NOMO-1 treated with DMSO at 0.1 percent for 48 hours (cell line): Measurements from ENCODE around the gene ZBTB32.
"Not testable (repeated sequence)": the region's sequence is repeated elsewhere in the genome, so short reads cannot be mapped to it uniquely, and the experiment has no call there.

Experiments
- DNase-seq: peaks from one replicate; lab custom pipeline; 2025; ENCODE audit not compliant: unreplicated experiment; lab: John Stamatoyannopoulos, UW

Gene ZBTB32

DNA sequence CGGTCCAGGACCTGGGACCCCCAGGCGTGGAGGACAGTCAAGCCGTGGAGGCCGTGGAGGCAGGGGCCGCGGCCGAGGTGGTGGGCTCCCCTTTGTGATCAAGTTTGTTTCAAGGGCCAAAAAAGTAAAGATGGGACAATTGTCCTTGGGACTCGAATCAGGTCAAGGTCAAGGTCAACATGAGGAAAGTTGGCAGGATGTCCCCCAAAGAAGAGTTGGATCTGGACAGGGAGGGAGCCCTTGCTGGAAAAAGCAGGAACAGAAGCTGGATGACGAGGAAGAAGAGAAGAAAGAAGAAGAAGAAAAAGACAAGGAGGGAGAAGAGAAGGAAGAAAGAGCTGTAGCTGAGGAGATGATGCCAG, 15.8 kb downstream of the ZBTB32 start:
- no peak for DNase-seq

DNA sequence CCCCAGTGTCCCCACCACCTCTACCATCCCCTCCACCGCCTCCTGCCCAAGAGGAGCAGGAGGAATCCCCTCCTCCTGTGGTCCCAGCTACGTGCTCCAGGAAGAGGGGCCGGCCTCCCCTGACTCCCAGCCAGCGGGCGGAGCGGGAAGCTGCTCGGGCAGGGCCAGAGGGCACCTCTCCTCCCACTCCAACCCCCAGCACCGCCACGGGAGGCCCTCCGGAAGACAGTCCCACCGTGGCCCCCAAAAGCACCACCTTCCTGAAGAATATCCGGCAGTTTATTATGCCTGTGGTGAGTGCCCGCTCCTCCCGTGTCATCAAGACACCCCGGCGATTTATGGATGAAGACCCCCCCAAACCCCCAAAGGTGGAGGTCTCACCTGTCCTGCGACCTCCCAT, 16.3 kb downstream of the ZBTB32 start:
- no peak for DNase-seq

DNA sequence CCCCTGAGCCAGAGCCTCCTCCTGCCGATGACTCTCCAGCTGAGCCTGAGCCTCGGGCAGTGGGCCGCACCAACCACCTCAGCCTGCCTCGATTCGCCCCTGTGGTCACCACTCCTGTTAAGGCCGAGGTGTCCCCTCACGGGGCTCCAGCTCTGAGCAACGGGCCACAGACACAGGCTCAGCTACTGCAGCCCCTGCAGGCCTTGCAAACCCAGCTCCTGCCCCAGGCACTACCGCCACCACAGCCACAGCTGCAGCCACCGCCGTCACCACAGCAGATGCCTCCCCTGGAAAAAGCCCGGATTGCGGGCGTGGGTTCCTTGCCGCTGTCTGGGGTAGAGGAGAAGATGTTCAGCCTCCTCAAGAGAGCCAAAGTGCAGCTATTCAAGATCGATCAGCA, 17.0 kb downstream of the ZBTB32 start:
- no peak for DNase-seq

DNA sequence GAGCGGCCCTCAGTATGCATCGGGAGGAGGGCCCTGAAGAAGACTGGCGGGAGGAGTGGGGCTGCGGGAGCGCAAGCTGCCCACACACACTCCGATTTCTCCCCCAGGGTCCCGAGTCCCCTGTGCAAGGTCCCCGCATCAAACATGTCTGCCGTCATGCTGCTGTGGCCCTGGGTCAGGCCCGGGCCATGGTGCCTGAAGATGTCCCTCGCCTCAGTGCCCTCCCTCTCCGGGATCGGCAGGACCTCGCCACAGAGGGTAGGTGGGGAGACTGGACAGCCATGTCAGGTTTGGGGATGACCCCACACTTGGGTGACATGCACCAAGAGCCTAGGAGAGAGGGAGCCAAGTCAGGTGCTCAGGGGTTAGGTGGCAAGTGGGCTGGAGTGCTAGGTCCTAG, 18.1 kb downstream of the ZBTB32 start:
- DNase-seq, result no peak

DNA sequence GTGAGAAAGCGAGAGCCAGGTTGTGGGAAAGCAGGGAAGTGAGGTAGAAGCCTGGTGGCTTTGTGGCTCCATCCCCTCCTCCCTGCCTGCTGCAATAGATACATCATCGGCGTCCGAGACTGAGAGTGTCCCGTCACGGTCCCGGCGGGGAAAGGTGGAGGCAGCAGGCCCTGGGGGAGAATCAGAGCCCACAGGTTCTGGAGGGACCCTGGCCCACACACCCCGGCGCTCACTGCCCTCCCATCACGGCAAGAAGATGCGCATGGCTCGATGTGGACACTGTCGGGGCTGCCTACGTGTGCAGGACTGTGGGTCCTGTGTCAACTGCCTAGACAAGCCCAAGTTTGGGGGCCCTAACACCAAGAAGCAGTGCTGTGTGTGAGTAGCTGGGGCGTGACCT, 18.5 kb downstream of the ZBTB32 start:
- DNase-seq, result no peak

DNA sequence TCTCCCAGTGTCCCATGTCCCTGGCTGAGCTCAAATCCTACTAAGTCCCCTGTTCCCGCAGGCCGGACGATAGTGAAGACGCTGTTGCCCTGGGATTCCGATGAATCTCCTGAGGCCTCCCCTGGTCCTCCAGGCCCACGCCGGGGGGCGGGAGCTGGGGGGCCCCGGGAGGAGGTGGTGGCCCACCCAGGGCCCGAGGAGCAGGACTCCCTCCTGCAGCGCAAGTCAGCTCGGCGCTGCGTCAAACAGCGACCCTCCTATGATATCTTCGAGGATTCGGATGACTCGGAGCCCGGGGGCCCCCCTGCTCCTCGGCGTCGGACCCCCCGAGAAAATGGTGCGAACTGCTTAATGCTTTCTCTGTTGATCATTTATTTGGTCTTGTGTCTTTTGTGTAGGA, 19.3 kb downstream of the ZBTB32 start:
- DNase-seq, result no peak

DNA sequence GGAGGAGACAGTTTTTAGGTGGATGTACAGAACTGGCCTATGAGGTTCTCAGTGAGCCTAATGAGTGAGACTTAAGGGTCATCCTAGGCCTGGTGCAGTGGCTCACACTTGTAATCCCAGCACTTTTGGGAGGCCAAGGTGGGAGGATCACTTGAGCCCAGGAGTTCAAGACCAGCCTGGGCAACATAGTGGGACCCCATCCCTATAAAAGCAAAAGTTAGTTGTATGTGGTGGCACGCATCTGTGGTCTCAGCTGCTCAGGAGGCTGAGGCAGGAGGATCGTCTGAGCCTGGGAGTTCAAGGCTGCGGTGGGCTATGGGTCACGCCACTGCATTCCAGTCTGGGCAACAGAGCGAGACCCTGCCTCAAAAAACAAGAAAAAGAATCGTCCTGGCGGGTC, 19.8 kb downstream of the ZBTB32 start:
- not testable (repeated sequence) for DNase-seq

DNA sequence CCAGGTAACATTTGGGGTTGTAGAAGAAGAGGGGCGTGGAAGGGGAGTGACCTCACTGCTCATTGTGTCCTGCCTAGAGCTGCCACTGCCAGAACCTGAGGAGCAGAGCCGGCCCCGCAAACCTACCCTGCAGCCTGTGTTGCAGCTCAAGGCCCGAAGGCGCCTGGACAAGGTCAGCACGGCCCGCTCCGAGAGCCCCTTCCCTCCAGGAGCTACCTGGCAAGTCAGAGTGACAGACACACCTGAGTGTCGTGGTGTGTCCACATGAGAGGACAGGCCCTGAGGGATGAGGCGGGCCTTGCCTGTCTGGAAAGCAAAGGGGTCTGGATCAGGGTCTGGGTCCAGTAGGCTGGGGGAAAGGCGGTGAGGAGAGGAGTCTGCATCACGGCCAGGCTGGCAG, 20.2 kb downstream of the ZBTB32 start:
- no peak for DNase-seq

DNA sequence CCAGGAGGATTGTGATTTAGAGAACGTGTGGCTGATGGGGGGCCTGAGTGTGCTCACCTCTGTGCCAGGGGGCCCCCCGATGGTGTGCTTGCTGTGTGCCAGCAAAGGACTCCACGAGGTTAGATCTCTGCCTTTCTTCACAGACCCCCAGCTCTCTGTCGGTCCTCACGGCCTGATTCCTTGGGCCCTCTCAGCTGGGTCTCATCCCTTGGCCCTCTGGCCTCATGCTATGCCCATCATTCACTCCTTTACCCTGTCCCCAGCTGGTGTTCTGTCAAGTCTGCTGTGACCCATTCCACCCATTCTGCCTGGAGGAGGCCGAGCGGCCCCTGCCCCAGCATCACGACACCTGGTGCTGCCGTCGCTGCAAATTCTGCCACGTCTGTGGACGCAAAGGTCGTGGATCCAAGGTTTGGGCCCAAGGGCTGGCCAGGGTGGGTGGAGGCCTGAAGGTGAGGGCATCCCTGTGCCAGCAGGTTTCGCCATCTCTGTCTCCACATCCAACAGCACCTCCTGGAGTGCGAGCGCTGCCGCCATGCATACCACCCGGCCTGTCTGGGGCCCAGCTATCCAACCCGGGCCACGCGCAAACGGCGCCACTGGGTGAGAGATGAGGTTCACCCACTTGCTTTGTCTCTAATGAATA, 21.0 kb downstream of the ZBTB32 start:
- no peak for DNase-seq

DNA sequence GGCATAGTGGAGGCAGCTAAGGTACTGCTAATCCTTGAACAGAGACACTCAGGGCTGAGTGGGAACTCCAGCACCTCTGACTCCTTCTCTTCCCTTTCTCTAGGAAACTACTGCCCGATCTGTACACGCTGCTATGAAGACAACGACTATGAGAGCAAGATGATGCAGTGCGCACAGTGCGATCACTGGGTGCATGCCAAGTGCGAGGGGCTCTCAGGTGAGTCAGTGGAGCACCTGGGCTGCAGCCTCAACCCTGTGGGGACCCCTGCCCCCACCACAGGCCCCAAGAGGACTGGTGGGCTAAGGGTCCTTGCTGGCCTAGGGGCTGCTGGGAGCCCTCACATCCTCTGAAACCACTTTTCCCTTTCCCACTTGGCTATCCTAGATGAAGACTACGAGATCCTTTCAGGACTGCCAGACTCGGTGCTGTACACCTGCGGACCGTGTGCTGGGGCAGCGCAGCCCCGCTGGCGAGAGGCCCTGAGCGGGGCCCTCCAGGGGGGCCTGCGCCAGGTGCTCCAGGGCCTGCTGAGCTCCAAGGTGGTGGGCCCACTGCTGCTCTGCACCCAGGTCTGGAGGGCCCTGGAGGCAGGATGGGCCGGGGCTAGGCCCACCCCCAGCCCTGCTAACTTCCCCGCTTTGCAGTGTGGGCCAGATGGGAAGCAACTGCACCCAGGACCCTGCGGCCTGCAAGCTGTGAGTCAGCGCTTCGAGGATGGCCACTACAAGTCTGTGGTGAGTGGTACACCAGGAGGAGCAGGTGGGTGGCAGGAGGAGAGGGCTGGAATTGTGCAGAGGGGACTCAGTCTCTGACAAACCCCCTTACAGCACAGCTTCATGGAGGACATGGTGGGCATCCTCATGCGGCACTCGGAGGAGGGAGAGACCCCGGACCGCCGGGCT, 22.9 kb downstream of the ZBTB32 start:
- DNase-seq, result no peak

DNA sequence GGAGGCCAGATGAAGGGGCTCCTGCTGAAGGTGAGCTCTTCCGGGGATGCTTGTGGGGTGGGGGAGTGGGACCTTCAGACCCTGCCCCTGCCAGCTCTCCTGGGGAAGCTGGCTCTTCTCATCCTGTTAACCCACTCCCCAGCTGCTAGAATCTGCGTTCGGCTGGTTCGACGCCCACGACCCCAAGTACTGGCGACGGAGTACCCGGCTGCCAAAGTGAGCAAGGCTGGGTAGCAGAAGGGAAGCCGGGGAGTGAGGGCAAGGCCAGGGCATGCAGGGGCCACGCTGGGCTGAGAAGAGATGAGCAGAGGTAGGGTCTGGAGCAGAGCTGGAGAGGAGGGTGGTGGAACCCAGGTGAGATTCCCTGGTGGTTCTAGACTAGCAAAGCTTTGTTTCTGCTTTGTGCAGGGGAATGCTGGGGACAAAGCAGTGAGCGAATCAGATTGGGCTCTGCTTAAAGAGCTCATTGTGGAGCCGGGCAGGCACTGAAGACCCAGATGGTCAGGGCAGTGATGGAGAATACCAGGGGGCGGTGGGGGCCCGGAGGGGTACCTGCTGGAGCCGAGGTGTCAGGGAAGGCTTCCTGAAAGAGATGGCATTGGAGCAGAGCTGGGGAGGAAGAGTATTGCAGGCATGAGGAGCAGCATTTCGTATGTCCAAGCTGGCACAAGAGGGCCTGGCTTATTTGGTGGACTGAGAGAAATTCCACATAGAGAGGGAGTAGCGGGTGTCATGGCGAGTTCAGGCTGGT, 23.8 kb downstream of the ZBTB32 start:
- no peak for DNase-seq

DNA sequence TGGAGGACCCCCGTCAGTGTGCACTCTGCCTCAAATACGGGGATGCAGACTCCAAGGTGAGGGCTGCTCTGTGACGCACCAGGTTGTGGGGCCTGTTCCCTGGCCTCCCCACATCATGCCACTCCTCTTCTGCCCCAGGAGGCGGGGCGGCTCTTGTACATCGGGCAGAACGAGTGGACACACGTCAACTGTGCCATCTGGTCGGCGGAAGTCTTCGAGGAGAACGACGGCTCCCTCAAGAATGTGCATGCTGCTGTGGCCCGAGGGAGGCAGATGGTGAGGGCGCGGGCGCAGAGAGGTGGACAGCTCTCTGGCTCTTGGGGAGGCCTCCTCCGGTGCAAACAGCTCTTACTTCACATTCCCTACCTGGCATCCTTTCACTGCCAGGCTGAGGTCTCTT, 24.7 kb downstream of the ZBTB32 start:
- no peak for DNase-seq

DNA sequence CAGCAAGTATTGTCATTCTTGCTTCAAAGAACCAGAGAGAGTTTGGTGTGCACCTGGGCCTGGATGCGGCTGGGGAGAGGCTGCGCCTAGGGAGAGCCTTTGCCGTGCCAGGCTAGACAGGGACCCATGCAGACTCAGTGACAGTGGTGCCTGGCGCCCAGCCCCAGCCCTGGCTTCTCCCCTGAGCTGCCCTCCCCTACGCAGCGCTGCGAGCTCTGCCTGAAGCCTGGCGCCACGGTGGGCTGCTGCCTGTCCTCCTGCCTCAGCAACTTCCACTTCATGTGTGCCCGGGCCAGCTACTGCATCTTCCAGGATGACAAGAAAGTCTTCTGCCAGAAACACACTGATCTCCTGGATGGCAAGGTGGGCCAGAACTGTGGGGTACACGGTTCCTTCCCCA, 25.4 kb downstream of the ZBTB32 start:
- DNase-seq, result no peak

DNA sequence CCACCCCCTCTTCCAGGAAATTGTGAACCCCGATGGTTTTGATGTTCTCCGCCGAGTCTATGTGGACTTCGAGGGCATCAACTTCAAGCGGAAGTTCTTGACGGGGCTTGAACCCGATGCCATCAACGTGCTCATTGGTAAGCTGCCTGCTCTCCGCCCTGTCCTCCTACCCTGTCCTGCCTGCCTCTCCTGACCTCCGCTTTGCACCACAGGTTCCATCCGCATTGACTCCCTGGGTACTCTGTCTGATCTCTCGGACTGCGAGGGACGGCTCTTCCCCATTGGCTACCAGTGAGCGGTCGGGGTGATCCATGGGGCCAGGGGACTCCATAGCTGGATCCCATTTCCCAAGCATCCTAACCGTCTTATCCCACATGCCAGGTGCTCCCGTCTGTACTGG, 26.0 kb downstream of the ZBTB32 start:
- no peak for DNase-seq

DNA sequence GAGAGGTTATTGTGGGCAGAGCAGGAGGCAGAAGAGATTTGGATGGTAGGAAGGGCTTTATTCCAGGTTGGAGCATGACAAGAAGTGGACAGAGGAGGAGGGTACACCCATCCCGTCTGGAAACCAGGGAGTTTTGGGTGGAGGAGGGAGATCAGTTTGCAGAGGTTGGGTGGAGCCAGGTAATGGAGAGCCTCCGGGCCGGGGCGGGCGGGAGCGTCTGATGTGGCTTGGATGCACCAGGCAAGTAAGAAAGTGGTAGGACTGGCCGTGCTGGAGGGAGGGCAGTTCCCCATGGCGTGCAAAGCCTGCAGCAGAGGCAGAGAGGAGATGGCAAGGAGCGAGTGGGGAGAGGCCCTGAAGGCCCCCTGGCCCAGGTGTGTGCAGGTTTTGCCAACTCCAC, 27.0 kb downstream of the ZBTB32 start:
- DNase-seq, result no peak

DNA sequence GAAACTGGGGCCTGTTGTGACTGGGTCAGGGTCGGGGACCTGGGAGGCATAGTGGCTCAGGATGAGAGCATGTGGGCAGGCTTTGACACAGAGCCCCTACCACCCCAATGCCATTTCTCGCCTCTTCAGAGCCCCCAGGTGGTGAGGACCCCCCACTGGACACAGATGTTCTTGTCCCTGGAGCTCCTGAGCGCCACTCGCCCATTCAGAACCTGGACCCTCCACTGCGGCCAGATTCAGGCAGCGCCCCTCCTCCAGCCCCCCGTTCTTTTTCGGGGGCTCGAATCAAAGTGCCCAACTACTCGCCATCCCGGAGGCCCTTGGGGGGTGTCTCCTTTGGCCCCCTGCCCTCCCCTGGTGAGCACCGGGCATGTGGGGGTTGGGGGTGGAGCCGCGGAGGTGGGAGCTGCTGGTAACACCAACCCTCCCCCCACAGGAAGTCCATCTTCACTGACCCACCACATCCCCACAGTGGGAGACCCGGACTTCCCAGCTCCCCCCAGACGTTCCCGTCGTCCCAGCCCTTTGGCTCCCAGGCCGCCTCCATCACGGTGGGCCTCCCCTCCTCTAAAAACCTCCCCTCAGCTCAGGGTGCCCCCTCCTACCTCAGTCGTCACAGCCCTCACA, 27.5 kb downstream of the ZBTB32 start:
- no peak for DNase-seq

DNA sequence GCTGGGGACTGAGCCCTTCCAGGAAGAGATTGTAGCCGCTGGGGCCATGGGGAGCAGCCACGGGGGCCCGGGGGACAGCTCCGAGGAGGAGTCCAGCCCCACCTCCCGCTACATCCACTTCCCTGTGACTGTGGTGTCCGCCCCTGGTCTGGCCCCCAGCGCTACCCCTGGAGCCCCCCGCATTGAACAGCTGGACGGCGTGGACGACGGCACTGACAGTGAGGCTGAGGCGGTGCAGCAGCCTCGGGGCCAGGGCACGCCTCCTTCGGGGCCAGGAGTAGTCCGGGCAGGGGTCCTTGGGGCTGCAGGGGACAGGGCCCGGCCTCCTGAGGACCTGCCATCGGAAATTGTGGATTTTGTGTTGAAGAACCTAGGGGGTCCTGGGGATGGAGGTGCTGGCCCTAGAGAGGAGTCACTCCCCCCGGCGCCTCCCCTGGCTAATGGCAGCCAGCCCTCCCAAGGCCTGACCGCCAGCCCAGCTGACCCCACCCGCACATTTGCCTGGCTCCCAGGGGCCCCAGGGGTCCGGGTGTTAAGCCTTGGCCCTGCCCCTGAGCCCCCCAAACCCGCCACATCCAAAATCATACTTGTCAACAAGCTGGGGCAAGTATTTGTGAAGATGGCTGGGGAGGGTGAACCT, 28.3 kb downstream of the ZBTB32 start:
- DNase-seq, result no peak

DNA sequence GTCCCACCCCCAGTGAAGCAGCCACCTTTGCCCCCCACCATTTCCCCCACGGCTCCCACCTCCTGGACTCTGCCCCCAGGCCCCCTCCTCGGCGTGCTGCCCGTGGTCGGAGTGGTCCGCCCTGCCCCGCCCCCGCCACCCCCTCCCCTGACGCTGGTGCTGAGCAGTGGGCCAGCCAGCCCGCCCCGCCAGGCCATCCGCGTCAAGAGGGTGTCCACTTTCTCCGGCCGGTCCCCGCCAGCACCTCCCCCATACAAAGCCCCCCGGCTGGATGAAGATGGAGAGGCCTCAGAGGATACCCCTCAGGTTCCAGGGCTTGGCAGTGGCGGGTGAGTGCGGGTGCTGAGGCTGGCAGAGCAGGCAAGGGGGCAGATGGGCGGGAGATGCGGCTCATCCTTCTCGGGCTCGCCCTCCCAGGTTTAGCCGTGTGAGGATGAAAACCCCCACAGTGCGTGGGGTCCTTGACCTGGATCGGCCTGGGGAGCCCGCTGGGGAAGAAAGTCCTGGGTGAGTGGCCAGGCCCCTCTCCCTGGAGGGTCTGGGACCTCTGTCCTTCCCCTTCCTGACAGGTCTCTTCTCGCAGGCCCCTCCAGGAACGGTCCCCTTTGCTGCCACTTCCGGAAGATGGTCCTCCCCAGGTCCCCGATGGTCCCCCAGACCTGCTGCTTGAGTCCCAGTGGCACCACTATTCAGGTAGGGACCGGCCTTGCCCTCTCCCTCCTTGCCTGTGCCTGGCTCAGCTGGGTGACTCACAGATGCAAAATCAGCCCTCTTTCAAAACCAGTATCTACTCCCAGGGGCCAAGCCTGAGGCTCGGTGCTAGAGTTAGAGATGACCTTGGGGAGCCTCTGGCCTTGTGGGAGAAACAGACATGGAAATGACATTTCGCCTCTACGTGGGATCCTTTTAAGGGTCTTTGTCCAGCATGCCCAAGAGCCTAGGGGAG, 29.1 kb downstream of the ZBTB32 start:
- DNase-seq, result no peak

DNA sequence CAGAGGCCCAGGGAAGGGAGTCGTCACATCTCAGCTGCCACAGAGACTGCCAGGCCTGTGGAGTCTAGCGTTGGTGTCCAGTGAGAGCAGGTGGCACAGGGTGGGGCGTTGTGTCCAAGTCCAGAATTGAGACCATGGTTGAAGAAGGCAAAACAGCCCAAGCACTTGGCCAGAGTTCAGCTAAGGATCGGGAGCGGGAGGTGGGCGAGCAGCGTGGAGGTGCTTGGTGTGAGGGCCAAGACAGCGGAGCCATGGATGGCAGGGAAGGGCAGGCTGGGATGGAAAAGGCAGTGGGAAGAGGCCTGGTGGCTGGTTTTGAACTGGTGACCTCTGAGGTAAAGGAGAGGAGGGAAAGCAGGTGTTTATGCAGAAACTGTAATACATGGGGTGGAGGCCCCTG, 29.9 kb downstream of the ZBTB32 start:
- no peak for DNase-seq

DNA sequence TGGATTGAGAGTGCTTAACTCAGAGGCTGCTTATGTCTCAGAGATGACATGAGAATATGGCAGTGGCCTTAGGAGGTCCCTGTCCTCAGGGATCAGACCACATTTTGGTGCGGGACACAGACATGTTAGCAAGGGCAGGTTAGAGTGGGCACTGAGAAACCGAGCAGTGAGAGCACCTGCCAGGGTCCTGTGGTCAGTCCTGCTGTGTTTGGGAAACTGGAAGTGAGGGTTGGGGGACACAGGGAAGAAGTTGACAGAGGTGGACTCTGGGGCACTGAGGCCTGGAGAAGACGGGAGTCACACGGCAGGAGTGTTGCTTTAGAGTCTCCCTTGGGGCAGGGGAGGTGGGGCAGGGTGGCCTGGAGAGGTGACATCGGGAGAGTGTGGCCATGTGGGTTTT, 30.5 kb downstream of the ZBTB32 start:
- no peak for DNase-seq
